Measurements from ENCODE around the gene NCBP3.

- TF ChIP-seq, protein P1, sequence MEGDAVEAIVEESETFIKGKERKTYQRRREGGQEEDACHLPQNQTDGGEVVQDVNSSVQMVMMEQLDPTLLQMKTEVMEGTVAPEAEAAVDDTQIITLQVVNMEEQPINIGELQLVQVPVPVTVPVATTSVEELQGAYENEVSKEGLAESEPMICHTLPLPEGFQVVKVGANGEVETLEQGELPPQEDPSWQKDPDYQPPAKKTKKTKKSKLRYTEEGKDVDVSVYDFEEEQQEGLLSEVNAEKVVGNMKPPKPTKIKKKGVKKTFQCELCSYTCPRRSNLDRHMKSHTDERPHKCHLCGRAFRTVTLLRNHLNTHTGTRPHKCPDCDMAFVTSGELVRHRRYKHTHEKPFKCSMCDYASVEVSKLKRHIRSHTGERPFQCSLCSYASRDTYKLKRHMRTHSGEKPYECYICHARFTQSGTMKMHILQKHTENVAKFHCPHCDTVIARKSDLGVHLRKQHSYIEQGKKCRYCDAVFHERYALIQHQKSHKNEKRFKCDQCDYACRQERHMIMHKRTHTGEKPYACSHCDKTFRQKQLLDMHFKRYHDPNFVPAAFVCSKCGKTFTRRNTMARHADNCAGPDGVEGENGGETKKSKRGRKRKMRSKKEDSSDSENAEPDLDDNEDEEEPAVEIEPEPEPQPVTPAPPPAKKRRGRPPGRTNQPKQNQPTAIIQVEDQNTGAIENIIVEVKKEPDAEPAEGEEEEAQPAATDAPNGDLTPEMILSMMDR (IDR thresholded peaks at IDR 0.05; ENCODE audit: low read length): no peak
- no peak for TF ChIP-seq EZH2 (IDR thresholded peaks at IDR 0.05; ENCODE audit: borderline replicate concordance, low read length)
Observed at GRCh38 chr17:3828151-3828851, 17.7 kb downstream of the NCBP3 start.

Measured in OCI-LY1 (cell line).